GM20000 (cell line): ENCODE data around the gene RBMS3.

Experiments
- DNase-seq: peaks from one replicate; pipeline ENCODE4 v3.0.0; 2012; ENCODE audit warnings: low spot score
- TF ChIP-seq, protein P1 (sequence below): IDR thresholded peaks from 2 replicates; pipeline ENCODE4 v1.5.1; 2012; ENCODE audit warnings: mild to moderate bottlenecking, control low read depth; ENCODE audit errors: extremely low read depth, missing control alignments

Gene RBMS3

DNA sequence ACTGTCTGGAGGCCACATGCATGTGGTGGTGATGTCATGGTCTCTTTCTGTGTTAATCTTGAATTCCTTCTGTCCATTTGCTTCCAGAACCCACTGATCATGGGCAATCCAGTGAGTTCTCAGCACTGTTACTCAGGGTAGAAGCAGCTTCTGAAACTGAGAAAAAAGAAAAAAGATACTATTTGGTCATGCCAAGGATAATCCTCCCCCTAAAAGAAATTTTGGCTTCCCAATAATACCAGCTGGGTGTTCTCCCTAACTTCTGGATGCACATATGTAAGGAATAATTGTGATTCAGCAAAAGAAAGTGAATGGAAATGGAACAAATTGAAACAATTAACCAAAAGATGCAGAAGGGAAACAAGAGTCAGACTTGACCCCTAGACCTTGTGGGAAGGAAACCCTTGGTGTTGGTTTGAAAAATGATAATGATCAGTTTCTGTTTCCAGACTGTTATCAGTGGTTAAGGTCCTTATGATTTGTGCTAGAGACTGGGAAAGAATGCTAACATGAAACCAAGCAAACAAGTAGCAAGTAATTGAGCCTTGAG lies 92.3 kb downstream of the RBMS3 start:
- TF ChIP-seq, protein P1, sequence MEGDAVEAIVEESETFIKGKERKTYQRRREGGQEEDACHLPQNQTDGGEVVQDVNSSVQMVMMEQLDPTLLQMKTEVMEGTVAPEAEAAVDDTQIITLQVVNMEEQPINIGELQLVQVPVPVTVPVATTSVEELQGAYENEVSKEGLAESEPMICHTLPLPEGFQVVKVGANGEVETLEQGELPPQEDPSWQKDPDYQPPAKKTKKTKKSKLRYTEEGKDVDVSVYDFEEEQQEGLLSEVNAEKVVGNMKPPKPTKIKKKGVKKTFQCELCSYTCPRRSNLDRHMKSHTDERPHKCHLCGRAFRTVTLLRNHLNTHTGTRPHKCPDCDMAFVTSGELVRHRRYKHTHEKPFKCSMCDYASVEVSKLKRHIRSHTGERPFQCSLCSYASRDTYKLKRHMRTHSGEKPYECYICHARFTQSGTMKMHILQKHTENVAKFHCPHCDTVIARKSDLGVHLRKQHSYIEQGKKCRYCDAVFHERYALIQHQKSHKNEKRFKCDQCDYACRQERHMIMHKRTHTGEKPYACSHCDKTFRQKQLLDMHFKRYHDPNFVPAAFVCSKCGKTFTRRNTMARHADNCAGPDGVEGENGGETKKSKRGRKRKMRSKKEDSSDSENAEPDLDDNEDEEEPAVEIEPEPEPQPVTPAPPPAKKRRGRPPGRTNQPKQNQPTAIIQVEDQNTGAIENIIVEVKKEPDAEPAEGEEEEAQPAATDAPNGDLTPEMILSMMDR: no peak
- DNase-seq: no peak

DNA sequence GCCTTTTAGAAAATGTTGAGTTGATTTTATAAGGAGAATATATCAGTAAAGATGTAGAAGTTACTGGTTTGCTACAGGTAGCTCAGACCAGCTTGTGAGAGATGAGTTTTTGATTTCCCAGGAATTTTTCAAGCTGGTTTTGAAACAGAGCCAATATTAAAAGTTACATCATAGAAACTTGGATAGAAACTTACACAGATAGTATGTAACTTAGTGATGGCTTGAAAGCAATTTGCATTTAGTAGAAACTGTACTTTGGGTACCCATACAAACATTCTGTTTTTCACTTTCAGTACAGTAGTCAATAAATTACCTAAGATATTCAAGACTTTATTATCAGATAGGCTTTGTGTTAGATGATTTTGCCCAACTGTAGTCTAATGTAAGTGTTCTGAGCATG lies 93.4 kb downstream of the RBMS3 start:
- DNase-seq: no peak
- TF ChIP-seq, protein P1: no peak

DNA sequence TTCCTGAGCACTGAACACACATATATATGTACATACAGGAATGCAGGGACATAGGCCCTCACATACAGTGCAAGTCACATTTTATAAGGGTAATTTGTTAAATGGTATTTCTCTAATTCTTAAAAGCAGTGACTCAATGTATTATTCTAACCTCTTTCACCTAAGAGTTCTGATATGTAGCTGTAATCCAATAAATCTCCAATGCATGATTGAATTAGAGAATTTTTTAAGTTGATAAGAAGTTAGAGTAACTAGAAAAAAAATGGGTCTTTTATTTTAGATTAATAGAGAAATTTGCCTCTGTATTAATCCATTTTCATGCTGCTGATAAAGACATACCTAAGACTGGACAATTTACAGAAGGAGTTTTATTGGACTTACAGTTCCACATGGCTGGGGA lies 98.2 kb downstream of the RBMS3 start:
- TF ChIP-seq, protein P1: no peak
- no peak for DNase-seq

DNA sequence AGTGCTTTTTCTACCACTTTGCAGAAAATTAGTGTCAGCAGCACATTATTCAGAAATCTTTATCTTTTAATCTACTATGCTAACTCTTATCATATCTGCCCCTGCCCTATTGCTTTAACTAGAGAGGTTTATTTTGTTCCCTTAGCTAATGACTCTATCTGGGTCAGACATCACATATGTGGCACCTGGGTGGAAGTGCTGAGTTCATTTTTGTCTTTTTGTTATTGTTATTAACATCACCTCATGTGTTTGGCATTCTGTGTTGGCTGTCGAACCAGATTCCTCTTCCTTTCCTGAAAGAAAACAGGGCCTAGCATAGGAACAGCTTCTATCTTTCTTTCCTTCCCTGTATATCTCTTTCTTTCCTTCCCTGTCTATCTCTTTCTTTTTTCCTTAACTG lies 100.7 kb downstream of the RBMS3 start:
- no peak for DNase-seq
- TF ChIP-seq, protein P1: no peak

DNA sequence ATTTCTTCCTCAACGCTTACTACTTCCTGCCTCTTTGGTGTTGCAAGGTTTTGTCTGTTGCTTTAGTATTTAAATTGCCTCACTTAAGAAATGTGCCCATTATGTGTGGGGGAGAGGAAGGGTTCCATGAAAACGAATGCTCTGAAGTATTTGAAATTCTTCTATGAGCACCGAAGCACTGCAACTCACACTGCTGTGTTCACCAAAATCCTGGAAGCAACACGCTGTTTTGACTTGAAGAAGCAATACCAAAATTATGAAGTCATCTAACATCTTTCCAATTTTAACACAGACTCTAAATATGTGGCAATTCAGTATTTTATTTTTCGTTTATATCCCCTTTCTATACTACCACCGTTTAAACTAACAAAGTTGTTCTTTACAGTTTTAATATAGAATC lies 101.5 kb downstream of the RBMS3 start:
- no peak for DNase-seq
- TF ChIP-seq, protein P1: no peak

DNA sequence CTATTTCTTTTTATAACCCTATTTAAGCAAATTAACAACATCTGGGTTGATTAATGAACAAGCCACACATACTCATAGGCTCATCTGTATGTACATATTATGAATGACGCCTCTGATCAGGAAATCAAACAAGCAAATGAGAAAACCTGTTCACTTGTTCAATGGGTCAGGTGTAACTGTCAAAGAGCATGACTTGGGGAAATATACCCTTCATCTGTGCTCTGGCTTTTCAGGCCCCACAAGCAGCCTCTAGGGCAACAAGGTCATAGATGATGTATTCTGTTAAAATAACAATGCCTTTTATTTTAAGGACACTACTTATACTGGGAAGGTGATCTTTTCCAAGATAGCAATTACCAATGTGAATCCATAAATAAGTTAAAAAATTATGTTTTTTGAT lies 102.0 kb downstream of the RBMS3 start:
- no peak for DNase-seq
- TF ChIP-seq, protein P1: no peak

DNA sequence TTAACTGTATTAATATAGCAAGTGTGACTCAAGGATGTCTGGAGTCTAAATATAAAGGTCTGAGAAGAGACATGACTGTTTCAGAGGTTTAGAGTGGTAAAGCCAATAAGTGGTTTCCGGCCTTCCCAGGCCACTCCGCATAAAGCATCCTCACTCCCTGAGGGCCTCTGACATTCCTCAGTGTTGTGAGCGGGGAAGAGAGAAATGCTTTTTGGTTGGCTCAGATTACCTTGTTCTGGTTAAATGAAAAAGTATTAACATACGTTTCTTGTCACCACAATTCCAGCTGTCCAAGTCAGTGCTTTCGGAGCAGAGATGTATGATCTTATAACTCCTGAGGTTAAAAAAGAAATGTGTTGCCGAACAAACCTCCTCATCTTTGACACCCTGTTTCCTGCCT lies 103.8 kb downstream of the RBMS3 start:
- no peak for DNase-seq
- TF ChIP-seq, protein P1: no peak
